ENCODE data around the gene C9orf50.
A peak's percentile ranks its signal among the peaks of the same experiment; 100 is the strongest.

C9orf50 gene

GRCh38 chr9:129631674-129632129 lies 10.8 kb upstream of the C9orf50 start:
- no peak for DNase-seq (ENCODE audit: low spot score)

GRCh38 chr9:129630967-129631673 lies 10.2 kb upstream of the C9orf50 start:
- DNase-seq (ENCODE audit: low spot score): no peak

GRCh38 chr9:129629251-129629820 lies 8.4 kb upstream of the C9orf50 start:
- no peak for DNase-seq (ENCODE audit: low spot score)

- DNase-seq (ENCODE audit: low spot score): no peak
These were observed 7.8 kb upstream of the C9orf50 start for GRCh38 chr9:129628709-129629108.

GRCh38 chr9:129627556-129628440 lies 6.9 kb upstream of the C9orf50 start:
- DNase-seq (ENCODE audit: low spot score): no peak

- DNase-seq (ENCODE audit: low spot score): peak; percentile 50
These were observed 5.9 kb upstream of the C9orf50 start for GRCh38 chr9:129626625-129627284.

- DNase-seq (ENCODE audit: low spot score): peak; percentile 92
These were observed 5.3 kb upstream of the C9orf50 start, which contains the start of gene NTMT1 for GRCh38 chr9:129626079-129626624. Gene NTMT1, plus strand, starts transcription at chr9:129626163. Its CDS starts 6,541 bp downstream, at chr9:129632704.

GRCh38 chr9:129624947-129625346 lies 4.0 kb upstream of the C9orf50 start:
- DNase-seq (ENCODE audit: low spot score): peak; percentile 61

GRCh38 chr9:129624168-129624759 lies 3.4 kb upstream of the C9orf50 start:
- DNase-seq (ENCODE audit: low spot score): peak; percentile 63

- DNase-seq (ENCODE audit: low spot score): no peak
These were observed 2.4 kb upstream of the C9orf50 start for GRCh38 chr9:129623331-129623730.

GRCh38 chr9:129619787-129620668 lies 873 bp downstream of the C9orf50 start:
- DNase-seq (ENCODE audit: low spot score): no peak

- no peak for DNase-seq (ENCODE audit: low spot score)
These were observed 3.7 kb downstream of the C9orf50 start for GRCh38 chr9:129617167-129617566.

GRCh38 chr9:129615407-129616285 lies 5.3 kb downstream of the C9orf50 start:
- no peak for DNase-seq (ENCODE audit: low spot score)

GRCh38 chr9:129614932-129615331 lies 6.0 kb downstream of the C9orf50 start:
- DNase-seq (ENCODE audit: low spot score): no peak

- DNase-seq (ENCODE audit: low spot score): no peak
These were observed 7.3 kb downstream of the C9orf50 start for GRCh38 chr9:129613520-129614175.

- DNase-seq (ENCODE audit: low spot score): no peak
These were observed 7.9 kb downstream of the C9orf50 start for GRCh38 chr9:129612815-129613519.

- DNase-seq (ENCODE audit: low spot score): no peak
These were observed 8.8 kb downstream of the C9orf50 start for GRCh38 chr9:129612123-129612522.

GRCh38 chr9:129611307-129611800 lies 9.5 kb downstream of the C9orf50 start:
- no peak for DNase-seq (ENCODE audit: low spot score)
